ENCODE results near the gene ZNF398.

GRCh38 chr7:149175150-149175549, 27.9 kb downstream of the ZNF398 start:
- TF ChIP-seq CTCF (IDR thresholded peaks at IDR 0.05 in 2 of 3, conservative IDR thresholded peaks at IDR 0.05 in 1 of 3; ENCODE audit: control insufficient read depth in 2 of 3, extremely low read depth in 1 of 3, insufficient read depth in 1 of 3, low read depth in 3 of 3, low read length in 3 of 3) (no peak), POLR2A (IDR thresholded peaks at IDR 0.05; ENCODE audit: low read depth, low read length) (no peak), TCF12 (IDR thresholded peaks at IDR 0.05; ENCODE audit: low read depth, low read length) (no peak), USF1 (IDR thresholded peaks at IDR 0.05; ENCODE audit: borderline replicate concordance, extremely low read length, insufficient read depth, low read depth, low read length) (no peak), ATF2 (IDR thresholded peaks at IDR 0.05; ENCODE audit: low read length) (no peak), MTA3 (IDR thresholded peaks at IDR 0.05; ENCODE audit: borderline replicate concordance, low read length) (no peak), E4F1 (IDR thresholded peaks at IDR 0.05; ENCODE audit: borderline replicate concordance, partially characterized antibody) (no peak), ETV6 (conservative IDR thresholded peaks at IDR 0.05 in 1 of 2, IDR thresholded peaks at IDR 0.05 in 1 of 2; ENCODE audit: borderline replicate concordance in 1 of 2, low read depth in 1 of 2) (no peak), JUND (IDR thresholded peaks at IDR 0.05; ENCODE audit: low read depth, low read length) (no peak), YY1 (IDR thresholded peaks at IDR 0.05; ENCODE audit: low read depth, low read length) (no peak)
